Gastrocnemius medialis (tissue), 4 donors: ENCODE data around the gene TWF1.

Experiments used
- CTCF ChIP-seq, 5 experiments: fragments of 450-650 bp in 3 of 5; fragments of 200-600 bp in 2 of 5; sonication (generic) in 2 of 5; IDR thresholded peaks in 4 of 5; conservative IDR thresholded peaks in 1 of 5; 1 replicate in 4 of 5; 2 replicates in 1 of 5; pipeline ENCODE4 v1.5.1; 2016 to 2019; ENCODE audit warnings: antibody characterized with exemption in 5 of 5, mild to moderate bottlenecking in 3 of 5, moderate library complexity in 3 of 5
- POLR2A ChIP-seq, 2 donors: fragments of 450-650 bp; IDR thresholded peaks; one replicate each; pipeline ENCODE4 v1.6.1; 2017; ENCODE audit warnings: antibody characterized with exemption in 2 of 2, mild to moderate bottlenecking in 2 of 2, moderate library complexity in 2 of 2

DNA sequence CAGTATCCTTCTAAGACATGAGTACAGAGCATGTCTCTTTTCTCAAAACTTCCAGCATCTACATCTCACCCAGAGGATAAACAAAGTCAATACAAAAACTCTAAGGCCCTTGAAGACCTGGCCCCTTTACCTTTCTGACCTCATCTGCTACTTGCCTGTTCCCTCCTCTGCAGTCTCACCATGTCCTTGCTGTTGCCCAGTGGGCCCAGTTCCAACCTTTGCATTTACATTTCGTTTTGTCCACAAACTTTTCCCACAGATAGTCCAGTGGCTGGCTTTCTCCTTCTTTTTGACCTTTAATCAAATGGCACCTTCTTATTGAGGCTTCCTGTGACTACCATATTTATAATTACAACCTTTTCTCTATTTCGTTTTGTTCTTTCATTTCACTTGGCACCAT lies 45.7 kb downstream of the TWF1 start:
- TF ChIP-seq CTCF (IDR thresholded peaks at IDR 0.05 in 4 of 5, conservative IDR thresholded peaks at IDR 0.05 in 1 of 5) = no peak
- no peak for TF ChIP-seq POLR2A (IDR thresholded peaks at IDR 0.05)
